CD4-positive, alpha-beta T cell (primary cell): ENCODE data around the gene KMO. TPM values are rescaled to one million over a fixed set of nuclear protein-coding genes. Genes with fewer than 3 reads are reported as not detected.

ENCODE experiments used
- ATAC-seq: fragments of 200-7000 bp; cut with Tn5 transposase; one replicate; pipeline ENCODE4 v1.10.0; 2022; ENCODE audit warnings: mild to moderate bottlenecking; ENCODE audit not compliant: poor library complexity
- CTCF ChIA-PET: fragments of 350-600 bp; sonication (Branson Sonifier 250); formaldehyde crosslinking; loops from one replicate; lab custom pipeline; 2021; ENCODE audit warnings: antibody characterized with exemption, inconsistent platforms; lab: Charles Lee
- POLR2A ChIA-PET: fragments of 350-600 bp; sonication (Branson Sonifier 250); formaldehyde crosslinking; loops from one replicate; lab custom pipeline; 2021; ENCODE audit warnings: antibody characterized with exemption, inconsistent platforms; lab: Charles Lee
- DNase-seq, 14 experiments: peaks; one replicate each; pipeline ENCODE4 v3.0.0-alpha.2; 2013 to 2020; ENCODE audit warnings: mixed read lengths in 2 of 14
- H3K27ac ChIP-seq, 2 donors: one replicate each; pipeline versions ENCODE4 v1.5.1 to v1.7.0; 2013; ENCODE audit warnings: low read length in 2 of 2, low read depth in 1 of 2, mild to moderate bottlenecking in 1 of 2
- H3K27me3 ChIP-seq, 2 experiments: 1 replicate in 1 of 2; 2 replicates in 1 of 2; pipeline versions ENCODE4 v1.6.1 to v1.7.0; 2013; ENCODE audit warnings: low read length in 2 of 2, control low read depth in 1 of 2, mild to moderate bottlenecking in 1 of 2, moderate library complexity in 1 of 2; ENCODE audit not compliant: insufficient read depth in 2 of 2, control insufficient read depth in 1 of 2
- H3K36me3 ChIP-seq: one replicate; pipeline ENCODE4 v1.6.1; 2013; ENCODE audit warnings: low read length, control low read depth; ENCODE audit not compliant: insufficient read depth
- H3K4me1 ChIP-seq: one replicate; pipeline ENCODE4 v1.6.1; 2013; ENCODE audit warnings: low read length, control low read depth; ENCODE audit not compliant: insufficient read depth
- H3K4me3 ChIP-seq: one replicate; pipeline ENCODE4 v1.5.1; 2013; ENCODE audit warnings: mild to moderate bottlenecking, low read length, moderate library complexity
- H3K9me3 ChIP-seq, 2 experiments: 1 replicate in 1 of 2; 2 replicates in 1 of 2; pipeline versions ENCODE4 v1.6.1 to v1.7.0; 2013; ENCODE audit warnings: low read length in 2 of 2, mild to moderate bottlenecking in 2 of 2, control low read depth in 1 of 2, moderate library complexity in 1 of 2; ENCODE audit not compliant: control insufficient read depth in 1 of 2, insufficient read depth in 1 of 2
- H3K27ac Mint-ChIP-seq: one replicate; pipeline ENCODE4 v1.8.0; 2020; ENCODE audit warnings: mixed read lengths
- H3K27me3 Mint-ChIP-seq: one replicate; pipeline ENCODE4 v1.8.0; 2021; ENCODE audit warnings: mixed read lengths
- H3K36me3 Mint-ChIP-seq: one replicate; pipeline ENCODE4 v1.8.0; 2021; ENCODE audit warnings: low read depth, mixed read lengths
- H3K4me1 Mint-ChIP-seq: one replicate; pipeline ENCODE4 v1.8.0; 2021; ENCODE audit warnings: low read depth, mixed read lengths
- H3K4me3 Mint-ChIP-seq: one replicate; pipeline ENCODE4 v1.8.0; 2020; ENCODE audit warnings: mild to moderate bottlenecking, mixed read lengths
- H3K9me3 Mint-ChIP-seq: one replicate; pipeline ENCODE4 v1.8.0; 2020; ENCODE audit warnings: mixed read lengths
- CTCF ChIP-seq: fragments of 200-600 bp; IDR thresholded peaks from one replicate; pipeline ENCODE4 v1.8.0; 2022; ENCODE audit warnings: antibody characterized with exemption, mild to moderate bottlenecking
- intact Hi-C, 2 experiments: fragments of 100-400 bp; cut with DNase I in 1 of 2; cut with micrococcal nuclease in 1 of 2; formaldehyde crosslinking; loops; one replicate each; pipeline versions ENCODE4 v1.15.1 to v1.9.0; 2023 to 2025; cut with DNase I, micrococcal nuclease
- total RNA-seq, 174 experiments: library from RNA in 2 of 174; stranded (reverse) in 2 of 174; gene quantifications; one replicate each; pipeline ENCODE4 v1.2.3 and lab custom pipeline; 2021 to 2026

Gene KMO
- total RNA-seq, 2 experiments from 2014 or later = not detected

- peaks cover 5% of the 10 kb centered on the region for H3K36me3 Mint-ChIP-seq
- ATAC-seq = no peak
- H3K27ac Mint-ChIP-seq = no peak overlapping the region
- CTCF ChIA-PET = no interaction called here
- no peak overlapping the region for H3K27ac ChIP-seq
- H3K9me3 Mint-ChIP-seq = no peaks in the 10 kb centered on the region
- H3K36me3 ChIP-seq = no peaks in the 10 kb centered on the region
- no peak for DNase-seq
- H3K27me3 Mint-ChIP-seq = no peaks in the 10 kb centered on the region
- no peak for TF ChIP-seq CTCF
- intact Hi-C loops = loop anchor here in 1 of 2 experiments (5.0 kb wide), 2 partner anchors 235 to 1715 kb away; no protein-coding TSS in a partner anchor
- H3K4me3 ChIP-seq = no peak overlapping the region
- no peak overlapping the region for H3K4me3 Mint-ChIP-seq
- H3K4me1 Mint-ChIP-seq = no peaks in the 10 kb centered on the region
- H3K27me3 ChIP-seq = no peaks in the 10 kb centered on the region
- no peaks in the 10 kb centered on the region for H3K9me3 ChIP-seq
- no peaks in the 10 kb centered on the region for H3K4me1 ChIP-seq
- POLR2A ChIA-PET = no interaction called here
Observed at GRCh38 chr1:241607497-241607896, 75.3 kb downstream of the KMO start.

- H3K36me3 ChIP-seq = no peaks in the 10 kb centered on the region
- H3K27me3 ChIP-seq = no peaks in the 10 kb centered on the region
- H3K9me3 ChIP-seq = no peaks in the 10 kb centered on the region
- CTCF ChIA-PET = no interaction called here
- no peaks in the 10 kb centered on the region for H3K36me3 Mint-ChIP-seq
- no peaks in the 10 kb centered on the region for H3K4me1 ChIP-seq
- no peak overlapping the region for H3K27ac ChIP-seq
- H3K9me3 Mint-ChIP-seq = no peaks in the 10 kb centered on the region
- POLR2A ChIA-PET = no interaction called here
- DNase-seq (no peak), ATAC-seq (no peak)
- no peak overlapping the region for H3K4me3 Mint-ChIP-seq
- no peak overlapping the region for H3K27ac Mint-ChIP-seq
- no peak for TF ChIP-seq CTCF
- intact Hi-C loops = loop anchor here in 1 of 2 experiments (5.0 kb wide), 2 partner anchors 234 to 1714 kb away; no protein-coding TSS in a partner anchor
- H3K4me1 Mint-ChIP-seq = no peaks in the 10 kb centered on the region
- no peak overlapping the region for H3K4me3 ChIP-seq
- H3K27me3 Mint-ChIP-seq = no peaks in the 10 kb centered on the region
Observed at GRCh38 chr1:241608379-241609033, 76.3 kb downstream of the KMO start.

- no peaks in the 10 kb centered on the region for H3K27me3 Mint-ChIP-seq
- H3K4me3 Mint-ChIP-seq = no peak overlapping the region
- Histone ChIP-seq H3K9me3 (no peaks in the 10 kb centered on the region), H3K4me1 (no peaks in the 10 kb centered on the region), H3K36me3 (no peaks in the 10 kb centered on the region), H3K27ac (no peak overlapping the region), H3K4me3 (no peak overlapping the region), H3K27me3 (no peaks in the 10 kb centered on the region)
- ATAC-seq = no peak
- CTCF ChIA-PET = interaction anchor here (0.6 to 2.4 kb wide), 11 partner anchors 11 to 388 kb away, joined by 3 to 24 read pairs (median 4); partner anchors contain the start of genes CHML, MAP1LC3C and OPN3
- TF ChIP-seq CTCF = no peak
- intact Hi-C loops = loop anchor here (2.0 to 10.0 kb wide), 9 partner anchors 17 to 1717 kb away; partner anchors contain the start of genes MAP1LC3C (in 2 of the 2), EXO1 (in 1 of the 2) and KMO (in 1 of the 2)
- POLR2A ChIA-PET = interaction anchor here (1.2 to 2.9 kb wide), 3 partner anchors 17 to 286 kb away, joined by 3 to 23 read pairs (median 5); partner anchors contain the start of gene EXO1
- H3K27ac Mint-ChIP-seq = no peak overlapping the region
- H3K9me3 Mint-ChIP-seq = no peaks in the 10 kb centered on the region
- no peak for DNase-seq
- no peaks in the 10 kb centered on the region for H3K36me3 Mint-ChIP-seq
- no peaks in the 10 kb centered on the region for H3K4me1 Mint-ChIP-seq
Observed at GRCh38 chr1:241610056-241610815, 78.1 kb downstream of the KMO start.
